Right ventricle myocardium superior (tissue), 1 donor: Measurements from ENCODE around the gene TTC28. TPM values are rescaled to one million over a fixed set of nuclear protein-coding genes. Genes with fewer than 3 reads are reported as not detected.
A peak's percentile ranks its signal among the peaks of the same experiment; 100 is the strongest.

Experiments used
- ATAC-seq: fragments of 200-7000 bp; cut with Tn5 transposase; one replicate; pipeline ENCODE4 v1.9.1; 2020; ENCODE audit warnings: mild to moderate bottlenecking; ENCODE audit not compliant: poor library complexity
- DNase-seq: peaks from one replicate; pipeline ENCODE4 v3.0.0-alpha.2; 2020
- intact Hi-C: fragments of 100-400 bp; cut with DNase I; formaldehyde crosslinking; loops from one replicate; pipeline ENCODE4 v1.11.2; 2022
- total RNA-seq: library from RNA; stranded (reverse); fragmentation: NEBNext Ultra II Directional; extraction: Animal tissue kit (Norgen Biotek cat#: 25700); gene quantifications from one replicate; pipeline ENCODE4 v1.2.1, GENCODE V29; 2021
- donor health status: DM: no; HTN: yes; CAD: no; lungs with severe emphysema.

TTC28 gene
- total RNA-seq, 1 donor from 2014 or later: 12.2 TPM

- DNase-seq: no peak
- ATAC-seq: no peak
- intact Hi-C loops: no loop called here
Measured at GRCh38 chr22:28438183-28438768, 241.4 kb downstream of the TTC28 start.

GRCh38 chr22:28435982-28436381, 243.7 kb downstream of the TTC28 start:
- intact Hi-C loops: no loop called here
- no peak for ATAC-seq
- no peak for DNase-seq

- DNase-seq: peak; percentile 49
- intact Hi-C loops: no loop called here
- peak; percentile 94 for ATAC-seq
Measured at GRCh38 chr22:28435140-28435768, 244.4 kb downstream of the TTC28 start.

GRCh38 chr22:28430466-28431025, 249.1 kb downstream of the TTC28 start:
- intact Hi-C loops: no loop called here
- DNase-seq (no peak), ATAC-seq (no peak)

GRCh38 chr22:28429711-28430110, 249.9 kb downstream of the TTC28 start:
- ATAC-seq: no peak
- DNase-seq: no peak
- intact Hi-C loops: loop anchor here (10.0 kb wide), 1 partner anchor 75 kb away; no protein-coding TSS in a partner anchor

GRCh38 chr22:28428271-28428670, 251.4 kb downstream of the TTC28 start:
- intact Hi-C loops: loop anchor here (10.0 kb wide), 1 partner anchor 73 kb away; no protein-coding TSS in a partner anchor
- ATAC-seq (no peak), DNase-seq (no peak)

- DNase-seq: no peak
- no peak for ATAC-seq
- intact Hi-C loops: loop anchor here (10.0 kb wide), 1 partner anchor 72 kb away; no protein-coding TSS in a partner anchor
Measured at GRCh38 chr22:28426346-28427132, 253.1 kb downstream of the TTC28 start.

- intact Hi-C loops: loop anchor here (10.0 kb wide), 1 partner anchor 70 kb away; no protein-coding TSS in a partner anchor
- no peak for ATAC-seq
- no peak for DNase-seq
Measured at GRCh38 chr22:28425211-28425610, 254.4 kb downstream of the TTC28 start.

GRCh38 chr22:28424427-28425080, 255.1 kb downstream of the TTC28 start:
- no peak for DNase-seq
- intact Hi-C loops: loop anchor here (10.0 kb wide), 1 partner anchor 70 kb away; no protein-coding TSS in a partner anchor
- no peak for ATAC-seq

- ATAC-seq: no peak
- intact Hi-C loops: loop anchor here (10.0 kb wide), 1 partner anchor 65 kb away; no protein-coding TSS in a partner anchor
Measured at GRCh38 chr22:28419919-28420318, 259.7 kb downstream of the TTC28 start.

GRCh38 chr22:28418008-28418407, 261.6 kb downstream of the TTC28 start:
- DNase-seq (no peak), ATAC-seq (no peak)
- intact Hi-C loops: no loop called here

More at GRCh38 chr22:28419919-28420318, 259.7 kb downstream of the TTC28 start:
- no peak for DNase-seq

GRCh38 chr22:28417431-28417830, 262.2 kb downstream of the TTC28 start:
- no peak for DNase-seq
- intact Hi-C loops: no loop called here

GRCh38 chr22:28414913-28415312, 264.7 kb downstream of the TTC28 start:
- DNase-seq: no peak
- no peak for ATAC-seq
- intact Hi-C loops: no loop called here

More at GRCh38 chr22:28417431-28417830, 262.2 kb downstream of the TTC28 start:
- ATAC-seq: no peak

- intact Hi-C loops: no loop called here
- DNase-seq: no peak
- ATAC-seq: peak; percentile 69
Measured at GRCh38 chr22:28413612-28414399, 265.8 kb downstream of the TTC28 start.

- ATAC-seq (no peak), DNase-seq (no peak)
- intact Hi-C loops: no loop called here
Measured at GRCh38 chr22:28412109-28412508, 267.5 kb downstream of the TTC28 start.

GRCh38 chr22:28411125-28411524, 268.5 kb downstream of the TTC28 start:
- peak; percentile 30 for ATAC-seq

GRCh38 chr22:28410050-28410816, 269.4 kb downstream of the TTC28 start:
- DNase-seq (no peak), ATAC-seq (peak; percentile 75)
- intact Hi-C loops: no loop called here

More at GRCh38 chr22:28411125-28411524, 268.5 kb downstream of the TTC28 start:
- DNase-seq: no peak
- intact Hi-C loops: no loop called here
